ENCODE results near the gene ANXA9.
A peak's percentile ranks its signal among the peaks of the same experiment; 100 is the strongest.

The ANXA9 gene

GRCh38 chr1:151024540-151025146, 42.6 kb downstream of the ANXA9 start:
- H3K36me3 ChIP-seq: peaks cover 2% of the 10 kb centered on the region; the same call in 1 of the 2 replicates
- no peak overlapping the region for H3K4me3 ChIP-seq (ENCODE audit: low read depth, low read length)
- H3K27me3 ChIP-seq: no peaks in the 10 kb centered on the region
- no peaks in the 10 kb centered on the region for H3K4me1 ChIP-seq
- TF ChIP-seq, protein P1, sequence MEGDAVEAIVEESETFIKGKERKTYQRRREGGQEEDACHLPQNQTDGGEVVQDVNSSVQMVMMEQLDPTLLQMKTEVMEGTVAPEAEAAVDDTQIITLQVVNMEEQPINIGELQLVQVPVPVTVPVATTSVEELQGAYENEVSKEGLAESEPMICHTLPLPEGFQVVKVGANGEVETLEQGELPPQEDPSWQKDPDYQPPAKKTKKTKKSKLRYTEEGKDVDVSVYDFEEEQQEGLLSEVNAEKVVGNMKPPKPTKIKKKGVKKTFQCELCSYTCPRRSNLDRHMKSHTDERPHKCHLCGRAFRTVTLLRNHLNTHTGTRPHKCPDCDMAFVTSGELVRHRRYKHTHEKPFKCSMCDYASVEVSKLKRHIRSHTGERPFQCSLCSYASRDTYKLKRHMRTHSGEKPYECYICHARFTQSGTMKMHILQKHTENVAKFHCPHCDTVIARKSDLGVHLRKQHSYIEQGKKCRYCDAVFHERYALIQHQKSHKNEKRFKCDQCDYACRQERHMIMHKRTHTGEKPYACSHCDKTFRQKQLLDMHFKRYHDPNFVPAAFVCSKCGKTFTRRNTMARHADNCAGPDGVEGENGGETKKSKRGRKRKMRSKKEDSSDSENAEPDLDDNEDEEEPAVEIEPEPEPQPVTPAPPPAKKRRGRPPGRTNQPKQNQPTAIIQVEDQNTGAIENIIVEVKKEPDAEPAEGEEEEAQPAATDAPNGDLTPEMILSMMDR (IDR thresholded peaks at IDR 0.05; ENCODE audit: low read depth, low read length): peak; percentile 94
- peak; percentile 90 for DNase-seq
- H3K9me3 ChIP-seq: no peaks in the 10 kb centered on the region

GRCh38 chr1:151026460-151026859, 44.4 kb downstream of the ANXA9 start:
- Histone ChIP-seq H3K27me3 (no peaks in the 10 kb centered on the region), H3K9me3 (no peaks in the 10 kb centered on the region), H3K36me3 (peaks cover 2% of the 10 kb centered on the region), H3K4me3 (ENCODE audit: low read depth, low read length) (no peak overlapping the region), H3K4me1 (no peaks in the 10 kb centered on the region)
- DNase-seq: no peak
- TF ChIP-seq, protein P1 (IDR thresholded peaks at IDR 0.05; ENCODE audit: low read depth, low read length): no peak

DNA sequence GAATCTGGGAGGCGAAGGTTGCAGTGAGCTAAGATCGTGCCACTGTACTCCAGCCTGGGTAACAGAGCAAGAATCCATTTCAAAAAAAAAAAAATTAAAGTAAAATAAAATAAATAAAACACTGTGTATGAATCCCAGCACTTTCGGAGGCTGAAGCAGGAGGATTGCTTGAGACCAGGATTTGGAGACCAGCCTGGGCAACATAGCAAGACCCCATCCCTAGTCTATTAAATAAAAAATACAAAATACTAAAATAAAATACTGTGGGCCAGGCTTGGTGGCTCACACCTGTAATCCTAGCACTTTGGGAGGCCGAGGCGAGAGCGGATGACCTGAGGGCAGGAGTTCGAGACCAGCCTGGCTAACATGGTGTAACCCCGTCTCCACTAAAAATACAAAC, 50.1 kb downstream of the ANXA9 start:
- no peaks in the 10 kb centered on the region for H3K4me1 ChIP-seq
- H3K27me3 ChIP-seq: no peaks in the 10 kb centered on the region
- TF ChIP-seq, protein P1 (IDR thresholded peaks at IDR 0.05; ENCODE audit: low read depth, low read length): no peak
- no peak for DNase-seq
- H3K4me3 ChIP-seq (ENCODE audit: low read depth, low read length): no peak overlapping the region
- H3K36me3 ChIP-seq: no peaks in the 10 kb centered on the region; the same call in none of the 2 replicates
- H3K9me3 ChIP-seq: no peaks in the 10 kb centered on the region

DNA sequence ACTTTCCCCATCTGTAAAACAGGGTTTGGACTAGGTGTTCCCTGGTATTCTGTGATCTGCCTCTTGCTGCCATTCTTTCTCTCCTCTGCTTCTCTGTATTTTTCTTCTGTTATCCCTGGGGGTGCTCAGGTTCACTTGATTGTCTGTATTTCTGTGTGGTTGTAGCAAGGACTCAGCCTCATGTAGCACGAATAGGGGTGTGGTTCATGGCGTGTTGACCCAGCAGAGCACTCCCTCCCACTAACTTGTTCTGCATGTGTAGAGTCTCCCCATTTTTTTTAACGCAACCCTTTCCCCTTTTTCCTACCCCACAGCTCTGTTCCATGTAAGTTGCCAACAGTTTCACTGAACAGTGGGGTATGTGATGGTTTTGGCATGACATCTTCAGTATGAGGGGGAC, 53.1 kb downstream of the ANXA9 start:
- DNase-seq: no peak
- H3K36me3 ChIP-seq: no peaks in the 10 kb centered on the region; the same call in none of the 2 replicates
- TF ChIP-seq, protein P1 (IDR thresholded peaks at IDR 0.05; ENCODE audit: low read depth, low read length): no peak

GRCh38 chr1:151036356-151036755, 54.3 kb downstream of the ANXA9 start, which contains the start of gene BNIPL:
BNIPL (plus strand) TSS chr1:151036586; CDS start chr1:151036726, 140 bp downstream.
- Histone ChIP-seq H3K27me3 (no peaks in the 10 kb centered on the region), H3K4me1 (no peaks in the 10 kb centered on the region), H3K9me3 (no peaks in the 10 kb centered on the region; the same call in 1 of the 2 replicates), H3K36me3 (no peaks in the 10 kb centered on the region; the same call in 1 of the 2 replicates), H3K4me3 (ENCODE audit: low read depth, low read length) (no peak within 1 kb of the TSS)
- DNase-seq: no peak
- TF ChIP-seq, protein P1 (IDR thresholded peaks at IDR 0.05; ENCODE audit: low read depth, low read length): no peak

More for the DNA sequence above, 53.1 kb downstream of the ANXA9 start:
- no peaks in the 10 kb centered on the region; the same call in 1 of the 2 replicates for H3K9me3 ChIP-seq
- H3K27me3 ChIP-seq: no peaks in the 10 kb centered on the region
- no peak overlapping the region for H3K4me3 ChIP-seq (ENCODE audit: low read depth, low read length)
- H3K4me1 ChIP-seq: no peaks in the 10 kb centered on the region

- TF ChIP-seq, protein P1 (IDR thresholded peaks at IDR 0.05; ENCODE audit: low read depth, low read length): no peak
- Histone ChIP-seq H3K4me3 (ENCODE audit: low read depth, low read length) (no peak overlapping the region), H3K4me1 (no peaks in the 10 kb centered on the region), H3K27me3 (no peaks in the 10 kb centered on the region), H3K9me3 (no peaks in the 10 kb centered on the region; the same call in 1 of the 2 replicates), H3K36me3 (no peaks in the 10 kb centered on the region; the same call in 1 of the 2 replicates)
- no peak for DNase-seq
These were observed 54.9 kb downstream of the ANXA9 start for GRCh38 chr1:151037032-151037431.
